Erythroblast (primary cell): ENCODE measurements around the gene TBC1D24.
"Not testable (repeated sequence)": the region's sequence is repeated elsewhere in the genome, so short reads cannot be mapped to it uniquely, and the experiment has no call there.

ENCODE experiments used
- DNase-seq, 2 experiments: peaks; one replicate each; lab custom pipeline; 2025; lab: John Stamatoyannopoulos, UW
- GATA1 ChIP-seq: IDR thresholded peaks from 2 replicates; pipeline ENCODE4 v1.6.1; 2011; ENCODE audit warnings: low read depth, mild to moderate bottlenecking, control low read depth, low read length, moderate library complexity
- POLR2A ChIP-seq: IDR thresholded peaks from 2 replicates; pipeline ENCODE4 v1.6.1; 2011; ENCODE audit warnings: mild to moderate bottlenecking, low read length

The TBC1D24 gene

DNA sequence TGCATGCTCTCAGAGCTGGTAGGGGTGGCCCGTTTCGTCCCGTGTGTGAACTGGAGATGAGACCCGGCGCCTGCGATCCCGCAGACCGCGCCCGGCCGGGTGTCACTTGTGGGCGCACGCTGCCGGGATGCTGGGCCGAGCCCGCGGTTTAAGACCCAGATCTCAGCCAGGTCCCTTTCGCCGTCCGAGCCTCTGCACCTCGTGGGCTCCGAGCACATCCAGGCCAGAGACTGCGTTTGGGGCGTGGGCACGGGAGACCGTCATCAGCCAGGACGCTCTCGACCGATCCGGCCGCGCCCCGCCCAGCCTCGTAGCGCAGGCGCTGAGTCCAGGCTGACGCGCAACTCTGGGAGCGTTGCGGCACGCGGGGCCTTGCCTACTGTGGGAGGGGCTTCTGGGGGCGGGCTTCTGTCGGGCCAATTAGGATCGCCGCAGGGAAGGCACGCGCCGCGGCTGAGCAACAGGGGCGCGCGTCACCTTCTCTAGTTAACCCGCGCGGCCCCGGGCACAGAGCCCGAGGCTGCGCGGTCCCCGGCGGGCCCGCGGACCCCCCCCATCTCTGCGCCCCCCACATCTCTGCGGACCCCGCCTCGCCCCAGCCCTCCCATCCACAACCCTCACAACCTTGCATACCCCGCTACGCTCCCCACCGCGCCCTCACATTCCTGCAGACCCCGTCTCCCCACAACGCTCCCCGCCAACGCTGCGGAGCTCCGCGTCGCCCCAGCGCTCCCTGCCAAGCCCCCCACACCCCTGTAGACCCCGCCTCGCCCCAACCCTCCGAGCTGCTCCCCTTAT, 57.0 kb downstream of the TBC1D24 start:
- DNase-seq, result peak; percentile 97 to 99
- TF ChIP-seq POLR2A (peak; percentile 67), GATA1 (no peak)

DNA sequence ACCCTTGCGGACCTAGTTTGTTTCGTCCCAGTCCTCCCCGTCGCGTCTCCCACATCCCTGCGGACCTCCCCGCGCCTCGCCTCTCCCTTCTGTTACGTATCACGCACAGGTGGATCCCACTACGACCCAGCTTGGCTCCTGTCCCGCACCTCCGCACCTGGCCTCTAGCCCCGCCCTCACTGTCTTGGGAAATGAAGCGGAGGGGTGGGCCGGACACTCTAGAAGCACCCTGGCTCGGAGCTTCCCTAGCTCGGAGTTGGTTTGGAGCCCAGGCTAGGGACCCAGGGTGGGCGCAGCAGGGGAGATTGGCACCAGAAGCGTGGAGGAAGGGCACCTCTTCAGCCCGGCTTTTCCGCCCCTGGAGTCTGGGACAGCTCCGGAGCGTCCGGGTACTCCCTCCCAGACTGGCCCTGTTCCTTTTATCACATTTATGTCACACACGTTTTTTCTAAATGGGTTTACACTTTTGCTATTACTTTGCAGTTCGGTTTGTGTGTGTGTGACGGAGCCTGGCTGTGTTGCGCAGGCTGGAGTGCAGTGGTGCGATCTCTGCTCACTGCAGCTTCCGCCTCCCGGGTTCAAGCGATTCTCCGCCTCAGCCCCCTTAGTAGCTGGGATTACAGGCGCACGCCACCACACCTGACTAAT, 57.7 kb downstream of the TBC1D24 start:
- TF ChIP-seq GATA1, result no peak
- no peak for TF ChIP-seq POLR2A

DNA sequence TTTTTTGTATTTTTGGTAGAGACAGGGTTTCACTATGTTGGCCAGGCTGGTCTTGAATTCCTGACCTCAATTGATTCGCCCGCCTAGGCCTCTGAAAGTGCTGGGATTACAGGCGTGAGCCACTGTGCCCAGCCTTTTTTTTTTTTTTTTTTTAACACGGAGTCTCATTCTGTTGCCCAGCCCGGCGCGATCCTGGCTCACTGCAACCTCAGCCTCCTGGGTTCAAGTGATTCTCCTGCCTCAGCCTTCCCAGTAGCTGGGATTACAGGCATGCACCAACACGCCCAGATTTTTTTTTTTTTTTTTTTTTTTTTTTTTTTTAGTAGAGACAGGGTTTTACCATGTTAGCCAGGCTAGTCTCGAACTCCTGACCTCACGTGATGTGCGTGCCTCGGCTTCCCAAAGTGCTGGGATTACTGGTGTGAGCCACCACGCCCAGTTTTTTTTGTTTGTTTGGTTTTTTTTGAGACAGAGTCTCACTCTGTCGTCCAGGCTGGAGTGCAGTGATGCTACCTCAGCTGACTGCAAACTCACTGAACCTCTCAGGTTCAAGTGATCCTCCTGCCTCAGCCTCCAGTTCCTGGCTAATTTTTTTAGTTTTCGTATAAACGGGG, 58.3 kb downstream of the TBC1D24 start:
- not testable (repeated sequence) for DNase-seq

More for the DNA sequence above, 57.7 kb downstream of the TBC1D24 start:
- DNase-seq, result peak; percentile 63 to 73

DNA sequence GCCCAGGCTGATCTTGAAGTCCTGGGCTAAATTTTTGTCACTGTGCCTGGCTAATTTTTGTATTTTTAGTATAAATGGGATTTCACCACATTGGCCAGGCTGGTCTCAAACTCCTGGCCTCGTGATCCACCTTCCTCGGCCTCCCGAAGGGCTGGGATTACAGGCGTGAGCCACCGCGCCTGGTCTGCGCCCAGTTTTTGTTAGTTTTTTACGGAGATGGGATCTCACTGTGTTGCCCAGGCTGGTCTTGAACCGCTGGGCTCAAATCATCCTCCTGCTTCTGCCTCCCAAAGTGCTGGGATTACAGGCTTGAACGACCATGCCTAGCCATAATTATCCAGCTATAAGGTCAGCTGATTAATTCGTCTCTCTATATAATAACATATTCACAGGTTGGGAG, 59.0 kb downstream of the TBC1D24 start:
- TF ChIP-seq GATA1, result no peak
- TF ChIP-seq POLR2A, result no peak

DNA sequence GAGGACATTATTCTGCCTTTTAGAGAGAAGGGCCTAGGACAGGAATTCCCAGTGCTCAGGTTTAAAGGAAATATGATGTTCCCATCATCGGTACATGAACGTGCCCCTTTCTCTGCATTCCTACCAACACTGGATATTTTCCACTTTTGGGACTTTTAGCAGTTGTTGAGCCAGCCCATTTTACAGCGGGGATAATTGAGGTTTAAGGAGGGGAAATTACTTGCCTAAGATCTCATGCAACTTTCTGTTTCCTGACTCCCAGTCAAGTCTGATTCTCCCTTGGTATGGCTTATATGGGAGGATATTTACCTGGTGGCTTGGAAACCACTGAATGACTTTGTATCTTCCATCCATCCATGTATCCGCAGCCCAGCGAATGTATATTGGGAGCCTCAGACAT, 59.4 kb downstream of the TBC1D24 start:
- DNase-seq, result not testable (repeated sequence)

More for the DNA sequence above, 59.0 kb downstream of the TBC1D24 start:
- DNase-seq, result no peak

DNA sequence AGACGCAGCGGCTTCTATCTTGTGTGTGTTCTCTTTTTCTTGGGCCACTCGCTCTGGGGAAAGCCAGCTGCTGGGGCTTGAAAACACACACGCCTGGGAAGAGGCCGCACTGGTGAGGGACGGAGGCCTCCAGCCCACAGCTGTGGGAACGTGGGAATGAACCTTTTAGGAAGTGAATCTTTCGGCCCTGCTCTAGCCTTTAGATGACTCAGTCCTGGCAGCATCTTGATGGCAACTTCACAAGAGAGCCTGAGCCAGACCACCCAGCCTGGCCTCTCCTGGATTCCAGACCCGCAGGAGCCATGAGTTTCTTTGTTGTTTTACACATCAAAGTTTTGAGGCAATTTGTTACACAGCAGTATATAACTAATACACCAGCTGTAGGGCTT, 60.7 kb downstream of the TBC1D24 start:
- no peak for DNase-seq
- TF ChIP-seq GATA1 (no peak), POLR2A (no peak)

DNA sequence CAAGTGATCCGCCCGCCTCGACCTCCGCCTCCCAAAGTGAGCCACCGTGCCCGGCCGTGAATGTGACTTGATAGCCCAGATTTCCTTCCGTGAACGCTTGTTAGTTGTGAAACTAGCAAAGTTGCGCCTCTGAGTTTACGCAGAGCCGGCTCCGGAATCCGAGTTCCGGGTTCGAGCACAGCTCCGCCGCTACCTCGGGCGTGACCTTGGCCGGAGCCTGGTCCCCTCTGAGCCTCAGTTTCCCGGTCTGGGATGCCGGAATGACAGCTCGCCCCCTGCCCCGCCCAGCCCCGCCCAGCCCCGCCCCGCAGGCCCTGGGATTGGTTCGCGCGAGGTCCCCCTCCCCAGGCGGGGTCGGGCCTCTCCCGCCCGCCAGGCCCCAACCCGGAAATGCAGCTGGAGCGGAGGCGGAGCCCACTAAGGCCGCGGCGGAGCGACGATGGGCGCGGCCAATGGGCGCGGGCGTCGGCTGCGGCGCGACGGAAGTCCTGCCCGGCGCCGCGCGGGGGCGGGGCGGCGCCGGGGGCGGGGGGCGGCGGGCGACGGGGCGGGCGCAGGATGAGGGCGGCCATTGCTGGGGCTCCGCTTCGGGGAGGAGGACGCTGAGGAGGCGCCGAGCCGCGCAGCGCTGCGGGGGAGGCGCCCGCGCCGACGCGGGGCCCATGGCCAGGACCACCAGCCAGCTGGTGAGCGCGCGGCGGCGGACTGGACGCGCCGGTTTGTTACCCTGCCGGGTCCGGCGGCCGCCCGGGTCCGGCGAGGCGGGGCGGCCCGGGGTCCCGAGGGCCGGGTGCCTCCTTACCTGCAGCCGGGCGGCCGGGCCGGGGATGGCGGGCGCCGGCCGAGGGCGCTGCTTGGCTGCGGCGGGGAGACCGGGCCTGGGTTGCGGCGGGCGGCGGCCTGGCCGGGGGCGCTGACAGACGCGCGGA, 62.8 kb downstream of the TBC1D24 start, which contains the start of gene PDPK1:
TSS of gene PDPK1 (plus strand) at position 571 of the 929 bp plus-strand sequence. CDS start at position 663, 92 bp downstream.
- peak; percentile 96 to 97 for DNase-seq
- TF ChIP-seq POLR2A (no peak), GATA1 (no peak)

DNA sequence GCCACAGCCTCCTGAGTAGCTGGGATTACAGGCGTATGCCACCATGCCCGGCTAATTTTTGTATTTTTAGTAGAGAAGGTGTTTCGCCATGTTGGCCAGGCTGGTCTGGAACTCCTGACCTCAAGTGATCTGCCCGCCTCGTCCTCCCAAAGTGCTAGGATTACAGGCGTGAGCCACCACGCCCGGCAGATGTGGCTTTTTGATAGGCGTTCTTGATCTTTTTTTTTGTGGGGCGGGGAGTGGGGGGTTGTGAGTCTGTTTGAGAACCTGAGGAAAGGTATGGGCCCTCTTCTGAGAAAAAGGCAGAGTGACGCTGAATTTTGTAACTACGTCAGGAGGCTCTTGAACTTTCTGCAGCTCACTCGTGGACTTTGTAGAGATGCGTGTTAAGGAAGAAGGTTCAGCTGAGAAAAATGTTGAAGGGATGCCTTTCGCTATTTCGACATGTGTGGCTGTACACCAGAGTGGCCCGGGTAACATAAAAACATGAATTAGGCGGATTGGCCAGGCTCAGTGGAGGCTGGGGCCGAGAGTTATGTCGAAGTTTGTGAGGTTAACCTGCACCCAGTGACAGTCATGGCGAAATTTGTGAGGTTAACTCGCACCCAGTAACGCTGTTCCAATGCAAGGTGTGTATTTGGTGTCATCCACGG, 64.4 kb downstream of the TBC1D24 start:
- peak in 1 of 2 experiments; percentile 66 for DNase-seq

DNA sequence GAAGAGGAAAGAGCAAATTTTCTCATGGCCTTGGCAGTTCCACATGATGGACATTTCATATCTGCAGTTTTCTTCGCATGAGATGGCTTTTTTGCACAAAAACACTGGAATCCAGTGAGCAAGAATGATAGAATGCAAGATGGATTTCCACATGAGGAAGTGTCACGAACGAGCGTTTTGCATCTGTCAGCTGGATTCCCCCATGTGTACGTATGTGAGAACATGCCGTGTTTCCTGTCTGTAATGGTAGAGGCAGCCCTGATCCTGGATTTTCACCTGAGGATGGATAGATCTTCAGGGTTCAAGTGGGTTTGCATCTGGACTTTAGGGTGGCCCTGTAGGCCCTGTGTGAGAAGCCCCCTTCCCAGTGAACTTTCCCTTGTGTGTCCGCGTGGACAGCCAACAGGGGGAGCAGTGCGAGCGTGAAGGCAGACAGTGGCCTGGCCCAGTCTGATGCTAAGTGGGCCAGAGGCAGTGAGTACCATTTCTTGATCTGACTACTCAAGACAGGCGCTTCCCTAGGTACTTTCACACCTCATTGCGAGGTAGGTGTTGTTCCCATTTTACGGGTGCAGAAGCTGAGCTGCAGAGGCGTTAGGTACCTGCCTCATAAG, 65.0 kb downstream of the TBC1D24 start:
- peak; percentile 45 to 46 for DNase-seq

DNA sequence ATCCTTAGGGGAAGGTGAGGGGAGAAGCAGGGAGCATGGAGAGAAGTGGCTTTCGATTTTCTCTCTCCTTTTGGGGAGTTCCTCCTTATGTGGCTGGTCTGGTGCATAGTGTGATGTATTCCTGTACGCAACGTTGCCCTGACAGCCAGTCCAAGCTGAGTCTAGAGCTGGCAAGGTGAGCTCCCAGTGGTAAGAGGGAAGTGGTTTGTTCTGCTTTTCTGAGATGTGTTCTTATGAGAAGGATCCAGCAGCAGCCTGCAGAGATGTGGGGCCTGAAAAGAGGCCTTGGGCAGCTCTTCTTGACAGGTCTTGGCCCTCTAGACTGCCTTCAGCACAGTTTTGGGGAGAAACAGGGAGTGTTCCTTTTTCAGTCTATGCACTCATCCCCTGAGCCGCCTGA, 66.0 kb downstream of the TBC1D24 start:
- not testable (repeated sequence) for DNase-seq

DNA sequence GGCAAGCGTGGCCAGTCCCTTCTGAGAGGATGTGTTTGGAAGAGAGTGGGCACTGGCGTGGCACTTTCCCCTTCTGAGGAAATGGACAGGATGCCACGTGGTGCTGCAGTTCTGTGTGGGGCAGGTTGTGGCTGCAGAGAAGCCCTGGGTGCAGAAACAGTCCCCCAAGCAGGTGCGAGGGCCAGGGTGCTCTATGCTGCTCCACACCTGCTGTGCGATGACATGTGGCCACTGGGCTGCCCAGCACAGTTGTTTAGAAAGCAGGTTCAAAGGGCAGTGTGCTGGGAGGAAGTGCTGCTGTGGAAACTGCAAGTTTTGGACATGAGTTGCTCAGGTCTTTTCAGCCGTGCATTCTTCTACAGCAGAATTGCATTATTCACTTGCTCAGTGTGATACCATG, 66.5 kb downstream of the TBC1D24 start:
- DNase-seq, result not testable (repeated sequence)

DNA sequence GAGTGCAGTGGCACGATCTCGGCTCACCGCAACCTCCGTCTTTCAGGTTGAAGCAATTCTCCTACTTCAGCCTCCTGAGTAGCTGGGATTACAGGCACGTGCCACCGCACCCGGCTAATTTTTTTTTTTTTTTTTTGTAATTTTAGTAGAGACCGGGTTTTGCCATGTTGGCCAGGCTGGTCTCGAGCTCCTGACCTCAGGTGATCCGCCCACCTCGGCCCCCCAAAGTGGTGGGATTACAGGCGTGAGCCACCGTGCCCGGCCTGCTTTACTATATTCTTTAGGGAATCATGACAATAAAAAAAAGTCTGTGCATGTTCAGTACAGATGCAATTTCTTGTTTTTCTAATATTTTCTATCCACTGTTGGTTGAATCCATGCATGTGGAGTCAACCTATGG, 68.8 kb downstream of the TBC1D24 start:
- not testable (repeated sequence) for DNase-seq

DNA sequence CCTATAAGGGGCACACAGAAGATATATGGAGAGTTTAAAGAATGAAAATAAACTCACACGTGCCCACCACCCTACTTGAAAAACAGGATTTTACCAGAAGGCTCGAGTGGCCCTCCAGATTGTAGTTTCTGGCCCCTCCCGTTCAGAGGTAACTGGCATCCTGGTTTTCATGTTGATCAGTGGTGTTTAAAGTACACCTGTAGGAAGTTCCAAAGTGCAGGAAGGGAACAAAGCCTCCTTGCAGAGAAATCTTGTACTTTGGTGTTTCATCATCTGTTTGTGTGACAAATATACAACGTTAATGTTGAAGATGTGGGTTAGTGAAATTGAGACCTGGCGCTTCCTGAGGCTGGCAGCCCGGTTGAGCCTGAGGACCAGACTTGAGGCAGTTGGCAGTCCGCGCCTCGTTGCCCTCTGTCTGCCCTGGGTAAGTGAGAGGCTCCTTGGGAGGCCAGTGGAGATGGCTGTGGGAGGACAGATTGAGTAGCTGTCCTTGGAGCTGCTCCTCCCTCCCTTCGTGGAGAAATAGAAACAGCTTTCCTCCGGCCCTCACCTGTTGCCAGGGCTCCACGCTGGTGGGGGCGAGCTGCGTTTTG, 75.5 kb downstream of the TBC1D24 start:
- not testable (repeated sequence) for DNase-seq

DNA sequence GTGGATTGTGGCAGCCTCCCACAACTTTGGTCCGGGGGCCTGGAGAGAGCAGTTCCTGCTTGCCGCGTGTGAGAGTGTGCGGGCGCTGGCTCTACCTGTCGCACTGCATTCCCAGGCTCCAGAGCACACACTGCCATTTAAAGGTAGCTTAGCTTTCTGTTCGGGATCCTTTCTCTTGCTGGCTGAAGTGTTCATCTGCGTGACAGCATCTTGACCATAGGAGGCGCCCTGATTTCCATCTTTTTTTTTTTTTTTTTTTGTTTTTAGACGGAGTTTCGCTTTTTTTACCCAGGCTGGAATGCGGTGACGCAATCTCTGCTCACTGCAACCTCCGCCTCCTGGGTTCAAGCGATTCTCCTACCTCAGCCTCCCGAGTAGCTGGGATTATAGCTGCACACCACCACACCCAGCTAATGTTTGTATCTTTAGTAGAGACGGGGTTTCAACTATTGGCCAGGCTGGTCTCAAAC, 76.5 kb downstream of the TBC1D24 start:
- DNase-seq, result not testable (repeated sequence)

DNA sequence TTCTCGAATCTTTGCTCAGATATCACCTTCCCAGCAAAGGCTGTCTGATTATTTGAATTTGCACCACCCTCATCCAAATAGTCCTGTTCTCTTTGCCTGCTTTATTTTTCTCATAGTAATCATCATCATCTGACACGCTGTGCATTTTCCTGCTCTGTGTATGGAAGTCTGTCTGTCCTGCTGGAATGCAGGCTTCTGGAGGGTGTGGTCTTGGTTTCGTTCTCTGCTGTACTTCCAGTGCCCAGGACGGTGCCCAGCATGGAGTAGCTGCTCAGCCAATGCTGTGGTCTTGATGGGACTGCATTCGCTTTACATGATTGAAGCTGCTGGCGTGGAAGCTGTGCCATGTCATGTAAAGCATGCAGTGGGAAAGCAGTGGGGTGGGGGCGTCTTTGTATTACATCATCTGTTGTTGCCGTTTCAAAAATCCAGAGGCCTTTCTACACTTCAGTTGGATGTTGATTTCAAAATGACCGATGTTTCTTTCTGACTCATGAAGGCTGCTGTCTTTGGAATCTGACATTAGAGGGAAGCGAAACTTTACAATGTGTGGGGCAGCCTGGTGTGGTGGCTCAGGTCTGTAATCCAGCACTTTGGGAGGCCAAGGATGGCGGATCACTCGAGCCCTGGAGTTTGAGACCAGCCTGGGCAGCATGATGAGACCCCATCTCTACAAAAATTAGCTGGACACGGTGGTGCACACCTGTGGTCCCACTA, 79.9 kb downstream of the TBC1D24 start:
- DNase-seq, result not testable (repeated sequence)
